Stimulated activated CD4-positive, alpha-beta T cell treated with anti-CD3 and anti-CD28 coated beads, TNF-alpha, amount 100 ng/mL, for 1 hour (primary cell): ENCODE measurements around the gene NOTCH3.

Experiments
- DNase-seq, 3 donors: peaks; one replicate each; pipeline ENCODE4 v3.0.0-alpha.2; 2020; ENCODE audit warnings: low read depth in 3 of 3, low spot score in 1 of 3

NOTCH3 gene

GRCh38 chr19:15236886-15237285, 36.1 kb upstream of the NOTCH3 start:
- DNase-seq: no peak

GRCh38 chr19:15235781-15236180, 35.0 kb upstream of the NOTCH3 start:
- no peak for DNase-seq

GRCh38 chr19:15234431-15235130, 33.8 kb upstream of the NOTCH3 start:
- no peak for DNase-seq

- DNase-seq: no peak
Measured at GRCh38 chr19:15231271-15231670, 30.5 kb upstream of the NOTCH3 start.

- no peak for DNase-seq
Measured at GRCh38 chr19:15227261-15227660, 26.5 kb upstream of the NOTCH3 start.

- no peak for DNase-seq
Measured at GRCh38 chr19:15225760-15226159, 25.0 kb upstream of the NOTCH3 start.

GRCh38 chr19:15223649-15224361, 23.0 kb upstream of the NOTCH3 start:
- no peak for DNase-seq

GRCh38 chr19:15222738-15223648, 22.2 kb upstream of the NOTCH3 start:
- peak; percentile 23 to 52 (median 42) for DNase-seq

- no peak for DNase-seq
Measured at GRCh38 chr19:15220833-15221232, 20.0 kb upstream of the NOTCH3 start.

GRCh38 chr19:15218501-15218900, 17.7 kb upstream of the NOTCH3 start:
- no peak for DNase-seq

GRCh38 chr19:15216363-15216762, 15.6 kb upstream of the NOTCH3 start:
- DNase-seq: no peak

- no peak for DNase-seq
Measured at GRCh38 chr19:15213715-15214381, 13.1 kb upstream of the NOTCH3 start.

GRCh38 chr19:15212711-15213110, 11.9 kb upstream of the NOTCH3 start:
- DNase-seq: no peak

GRCh38 chr19:15210323-15210781, 9.6 kb upstream of the NOTCH3 start:
- no peak for DNase-seq

- DNase-seq: no peak
Measured at GRCh38 chr19:15201374-15202023, 704 bp upstream of the NOTCH3 start.

- no peak for DNase-seq
Measured at GRCh38 chr19:15199661-15200552, 888 bp downstream of the NOTCH3 start.

GRCh38 chr19:15198951-15199660, 1.7 kb downstream of the NOTCH3 start:
- DNase-seq: no peak

GRCh38 chr19:15197942-15198341, 2.9 kb downstream of the NOTCH3 start:
- no peak for DNase-seq
